ENCODE results near the gene DCLRE1A. TPM values are rescaled to one million over a fixed set of nuclear protein-coding genes. Genes with fewer than 3 reads are reported as not detected.

DCLRE1A gene
- total and polyA plus RNA-seq, 5 donors from 2014 or later, result 4.4 to 9.1 (median 6.0) TPM

GRCh38 chr10:113857210-113857609 is 3.3 kb upstream of the DCLRE1A start:
- H3K36me3 ChIP-seq (ENCODE audit: control insufficient read depth, insufficient read depth, low read length), result peaks cover 30% of the 10 kb centered on the region
- Mint-ChIP-seq H3K36me3 (peaks cover 25% of the 10 kb centered on the region), H3K27ac (no peak overlapping the region), H3K27me3 (no peaks in the 10 kb centered on the region), H3K9me3 (peaks cover 0 to 7% (median 0%) of the 10 kb centered on the region in 7 donors), H3K4me1 (peaks cover 23 to 55% (median 36%) of the 10 kb centered on the region in 4 donors), H3K4me3 (peak overlapping the region in 2 of 4 donors; percentile 40 to 97)
- H3K4me3 ChIP-seq (ENCODE audit: low read depth, low read length), result peak overlapping the region; percentile 95
- H3K4me1 ChIP-seq (ENCODE audit: control insufficient read depth, insufficient read depth, low read length, poor library complexity, severe bottlenecking), result peaks cover 36% of the 10 kb centered on the region
- no peak overlapping the region for H3K27ac ChIP-seq (ENCODE audit: insufficient read depth, low read length, poor library complexity, severe bottlenecking)
- ATAC-seq (ENCODE audit: low read depth in 2 of 2) (no peak), DNase-seq (no peak)
- no peaks in the 10 kb centered on the region for H3K9me3 ChIP-seq (ENCODE audit: control insufficient read depth in 2 of 2, low read length in 2 of 2)
- no peaks in the 10 kb centered on the region for H3K27me3 ChIP-seq (ENCODE audit: control insufficient read depth, insufficient read depth, low read length)

DNA sequence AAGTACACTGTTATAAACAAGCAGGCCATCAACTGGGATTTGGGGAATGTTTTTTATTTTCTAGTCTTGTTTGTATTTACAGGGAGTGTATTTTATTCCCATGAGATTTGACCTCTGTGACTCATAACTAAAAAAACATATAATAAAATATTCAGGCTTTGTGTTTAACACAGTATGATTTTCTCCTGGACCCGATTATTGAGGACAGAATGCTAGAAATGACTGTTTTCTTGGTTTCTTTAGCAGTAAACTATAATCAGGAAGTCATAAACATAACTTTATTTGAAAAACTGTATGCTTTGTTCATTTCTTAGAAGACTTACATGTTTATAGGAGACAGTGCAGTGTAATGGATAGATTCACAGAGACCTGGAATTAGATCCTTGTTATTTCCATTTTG is 2.7 kb upstream of the DCLRE1A start:
- Histone ChIP-seq H3K27ac (ENCODE audit: insufficient read depth, low read length, poor library complexity, severe bottlenecking) (peak overlapping the region; percentile 1), H3K4me1 (ENCODE audit: control insufficient read depth, insufficient read depth, low read length, poor library complexity, severe bottlenecking) (peaks cover 42% of the 10 kb centered on the region), H3K27me3 (ENCODE audit: control insufficient read depth, insufficient read depth, low read length) (no peaks in the 10 kb centered on the region), H3K4me3 (ENCODE audit: low read depth, low read length) (peak overlapping the region; percentile 95), H3K36me3 (ENCODE audit: control insufficient read depth, insufficient read depth, low read length) (peaks cover 28% of the 10 kb centered on the region), H3K9me3 (ENCODE audit: control insufficient read depth in 2 of 2, low read length in 2 of 2) (no peaks in the 10 kb centered on the region)
- no peak for DNase-seq
- H3K27me3 Mint-ChIP-seq, result no peaks in the 10 kb centered on the region
- peaks cover 25% of the 10 kb centered on the region for H3K36me3 Mint-ChIP-seq
- peaks cover 0 to 7% (median 0%) of the 10 kb centered on the region in 7 donors for H3K9me3 Mint-ChIP-seq
- no peak for ATAC-seq (ENCODE audit: low read depth in 2 of 2)
- H3K4me1 Mint-ChIP-seq, result peaks cover 24 to 61% (median 39%) of the 10 kb centered on the region in 4 donors
- H3K4me3 Mint-ChIP-seq, result peak overlapping the region; percentile 47 to 98 (median 94)
- H3K27ac Mint-ChIP-seq, result no peak overlapping the region

GRCh38 chr10:113854761-113855588 is 1.1 kb upstream of the DCLRE1A start:
- Histone ChIP-seq H3K27me3 (ENCODE audit: control insufficient read depth, insufficient read depth, low read length) (no peaks in the 10 kb centered on the region), H3K27ac (ENCODE audit: insufficient read depth, low read length, poor library complexity, severe bottlenecking) (peak overlapping the region; percentile 75), H3K4me1 (ENCODE audit: control insufficient read depth, insufficient read depth, low read length, poor library complexity, severe bottlenecking) (peaks cover 54% of the 10 kb centered on the region), H3K36me3 (ENCODE audit: control insufficient read depth, insufficient read depth, low read length) (peaks cover 13% of the 10 kb centered on the region), H3K9me3 (ENCODE audit: control insufficient read depth in 2 of 2, low read length in 2 of 2) (no peaks in the 10 kb centered on the region), H3K4me3 (ENCODE audit: low read depth, low read length) (peak overlapping the region; percentile 95)
- Mint-ChIP-seq H3K4me1 (peaks cover 25 to 67% (median 44%) of the 10 kb centered on the region in 4 donors), H3K36me3 (peaks cover 11% of the 10 kb centered on the region), H3K27ac (peak overlapping the region; percentile 99 to 100 (median 99)), H3K27me3 (no peaks in the 10 kb centered on the region), H3K4me3 (peak overlapping the region; percentile 96 to 98 (median 97)), H3K9me3 (peaks cover 0 to 1% (median 0%) of the 10 kb centered on the region in 7 donors)
- peak; percentile 43 to 64 (median 46) for DNase-seq
- peak; percentile 37 to 39 for ATAC-seq (ENCODE audit: low read depth in 2 of 2)

GRCh38 chr10:113853578-113854012 is 287 bp downstream of the DCLRE1A start:
- DNase-seq (no peak), ATAC-seq (ENCODE audit: low read depth in 2 of 2) (no peak)
- peaks cover 54% of the 10 kb centered on the region for H3K4me1 ChIP-seq (ENCODE audit: control insufficient read depth, insufficient read depth, low read length, poor library complexity, severe bottlenecking)
- no peaks in the 10 kb centered on the region for H3K9me3 ChIP-seq (ENCODE audit: control insufficient read depth in 2 of 2, low read length in 2 of 2)
- peak overlapping the region; percentile 75 for H3K27ac ChIP-seq (ENCODE audit: insufficient read depth, low read length, poor library complexity, severe bottlenecking)
- peak overlapping the region; percentile 99 to 100 (median 99) for H3K27ac Mint-ChIP-seq
- H3K27me3 ChIP-seq (ENCODE audit: control insufficient read depth, insufficient read depth, low read length), result no peaks in the 10 kb centered on the region
- peaks cover 36 to 80% (median 54%) of the 10 kb centered on the region in 4 donors for H3K4me1 Mint-ChIP-seq
- H3K4me3 ChIP-seq (ENCODE audit: low read depth, low read length), result peak overlapping the region; percentile 95
- peak overlapping the region; percentile 96 to 98 (median 97) for H3K4me3 Mint-ChIP-seq
- H3K9me3 Mint-ChIP-seq, result no peaks in the 10 kb centered on the region
- peaks cover 6% of the 10 kb centered on the region for H3K36me3 ChIP-seq (ENCODE audit: control insufficient read depth, insufficient read depth, low read length)
- H3K36me3 Mint-ChIP-seq, result peaks cover 8% of the 10 kb centered on the region
- no peaks in the 10 kb centered on the region for H3K27me3 Mint-ChIP-seq

GRCh38 chr10:113849946-113850345 is 3.9 kb downstream of the DCLRE1A start:
- Histone ChIP-seq H3K4me1 (ENCODE audit: control insufficient read depth, insufficient read depth, low read length, poor library complexity, severe bottlenecking) (peaks cover 37% of the 10 kb centered on the region), H3K9me3 (ENCODE audit: control insufficient read depth in 2 of 2, low read length in 2 of 2) (no peaks in the 10 kb centered on the region), H3K4me3 (ENCODE audit: low read depth, low read length) (peak overlapping the region; percentile 45), H3K36me3 (ENCODE audit: control insufficient read depth, insufficient read depth, low read length) (peaks cover 8% of the 10 kb centered on the region), H3K27ac (ENCODE audit: insufficient read depth, low read length, poor library complexity, severe bottlenecking) (no peak overlapping the region), H3K27me3 (ENCODE audit: control insufficient read depth, insufficient read depth, low read length) (no peaks in the 10 kb centered on the region)
- Mint-ChIP-seq H3K27me3 (no peaks in the 10 kb centered on the region), H3K4me1 (peaks cover 34 to 58% (median 43%) of the 10 kb centered on the region in 4 donors), H3K4me3 (peak overlapping the region; percentile 63 to 85 (median 74)), H3K9me3 (no peaks in the 10 kb centered on the region), H3K36me3 (peaks cover 17% of the 10 kb centered on the region), H3K27ac (peak overlapping the region in 2 of 3 donors; percentile 59 to 72)
- DNase-seq, result peak in 1 of 3 donors; percentile 38
- peak; percentile 17 to 23 for ATAC-seq (ENCODE audit: low read depth in 2 of 2)

GRCh38 chr10:113849140-113849803 is 4.6 kb downstream of the DCLRE1A start:
- Histone ChIP-seq H3K4me3 (ENCODE audit: low read depth, low read length) (no peak overlapping the region), H3K27me3 (ENCODE audit: control insufficient read depth, insufficient read depth, low read length) (no peaks in the 10 kb centered on the region), H3K27ac (ENCODE audit: insufficient read depth, low read length, poor library complexity, severe bottlenecking) (no peak overlapping the region), H3K9me3 (ENCODE audit: control insufficient read depth in 2 of 2, low read length in 2 of 2) (no peaks in the 10 kb centered on the region), H3K4me1 (ENCODE audit: control insufficient read depth, insufficient read depth, low read length, poor library complexity, severe bottlenecking) (peaks cover 35% of the 10 kb centered on the region), H3K36me3 (ENCODE audit: control insufficient read depth, insufficient read depth, low read length) (peaks cover 11% of the 10 kb centered on the region)
- Mint-ChIP-seq H3K9me3 (no peaks in the 10 kb centered on the region), H3K36me3 (peaks cover 19% of the 10 kb centered on the region), H3K27ac (no peak overlapping the region), H3K4me3 (peak overlapping the region in 2 of 4 donors; percentile 47 to 71), H3K4me1 (peaks cover 32 to 54% (median 43%) of the 10 kb centered on the region in 4 donors), H3K27me3 (no peaks in the 10 kb centered on the region)
- DNase-seq (no peak), ATAC-seq (ENCODE audit: low read depth in 2 of 2) (no peak)

DNA sequence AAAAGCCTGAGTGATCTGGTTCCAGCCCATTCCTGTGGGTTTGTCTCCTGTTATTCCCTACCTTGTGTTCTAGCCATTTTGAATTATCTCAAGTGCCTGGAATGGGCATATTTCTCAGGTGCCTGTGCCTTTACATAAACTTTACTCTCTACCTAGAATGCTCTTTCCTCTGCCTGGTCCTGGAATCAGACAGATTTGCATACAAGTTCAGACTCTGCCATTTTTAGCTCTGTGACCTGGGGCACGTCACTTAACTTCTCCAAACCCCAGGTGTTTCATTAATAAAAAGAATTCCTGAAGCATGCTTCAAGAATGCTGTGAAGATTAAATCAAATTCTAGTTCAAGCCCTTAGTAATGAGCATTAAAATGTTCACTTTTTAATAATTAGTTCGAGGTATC is 7.8 kb downstream of the DCLRE1A start:
- Mint-ChIP-seq H3K4me3 (no peak overlapping the region), H3K4me1 (peaks cover 19 to 39% (median 25%) of the 10 kb centered on the region in 4 donors), H3K27me3 (no peaks in the 10 kb centered on the region), H3K36me3 (peaks cover 25% of the 10 kb centered on the region), H3K9me3 (no peaks in the 10 kb centered on the region), H3K27ac (no peak overlapping the region)
- H3K9me3 ChIP-seq (ENCODE audit: control insufficient read depth in 2 of 2, low read length in 2 of 2), result no peaks in the 10 kb centered on the region
- H3K27ac ChIP-seq (ENCODE audit: insufficient read depth, low read length, poor library complexity, severe bottlenecking), result no peak overlapping the region
- H3K27me3 ChIP-seq (ENCODE audit: control insufficient read depth, insufficient read depth, low read length), result no peaks in the 10 kb centered on the region
- peaks cover 7% of the 10 kb centered on the region for H3K4me1 ChIP-seq (ENCODE audit: control insufficient read depth, insufficient read depth, low read length, poor library complexity, severe bottlenecking)
- peaks cover 16% of the 10 kb centered on the region for H3K36me3 ChIP-seq (ENCODE audit: control insufficient read depth, insufficient read depth, low read length)
- no peak for ATAC-seq (ENCODE audit: low read depth in 2 of 2)
- H3K4me3 ChIP-seq (ENCODE audit: low read depth, low read length), result no peak overlapping the region
- DNase-seq, result no peak

Measured in CD4-positive, CD25-positive, alpha-beta regulatory T cell (primary cell).